ENCODE data around the gene SAC3D1. TPM values are rescaled to one million over a fixed set of nuclear protein-coding genes. Genes with fewer than 3 reads are reported as not detected.

Gene SAC3D1
- total and polyA plus RNA-seq, 2 of the 8 experiments (the other 6 are each of a cell fraction or from before 2014, with no cell fraction given): 19.4 to 25.8 TPM

DNA sequence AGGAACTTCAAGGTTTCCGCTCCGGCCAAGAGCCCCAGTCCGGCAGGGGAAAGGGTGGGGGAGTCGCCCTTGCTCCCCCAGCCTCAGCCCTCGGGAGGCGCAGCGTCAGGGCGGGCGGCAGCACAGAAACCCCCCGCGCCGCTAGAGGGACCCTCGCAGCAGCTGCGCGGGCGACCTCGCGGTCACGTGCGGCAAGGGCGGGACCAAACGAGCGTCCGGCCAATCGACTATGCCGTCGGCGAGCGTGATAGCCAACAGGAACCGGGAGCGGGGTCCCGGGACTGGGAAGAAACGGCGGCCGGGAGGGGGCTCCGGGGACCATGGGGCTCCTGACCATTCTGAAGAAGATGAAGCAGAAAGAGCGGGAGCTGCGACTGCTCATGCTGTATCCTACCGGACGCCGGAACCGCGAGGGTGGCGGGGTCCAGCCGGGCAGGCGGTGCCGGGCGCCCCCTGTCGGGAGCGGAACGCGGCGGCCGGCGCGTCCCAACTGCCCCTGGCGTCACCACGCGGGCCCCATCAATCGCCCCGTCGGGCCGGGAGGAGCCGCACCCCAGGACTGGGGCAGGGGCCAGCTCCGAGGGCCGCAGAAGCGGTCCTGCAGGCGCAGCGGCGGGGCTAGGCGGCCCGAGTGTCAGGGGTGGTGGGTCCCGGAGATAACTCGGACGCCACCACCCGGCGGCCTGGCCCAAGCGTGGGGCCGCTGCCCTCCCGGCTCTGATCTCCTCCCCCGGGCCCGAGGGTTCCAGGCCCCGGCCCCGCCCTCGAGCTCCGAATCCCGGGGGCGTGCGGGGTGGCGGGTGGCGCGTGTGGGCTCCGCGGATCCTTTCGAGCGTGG, 26.9 kb upstream of the SAC3D1 start, which contains the start of gene ARL2 (continued):
- TF ChIP-seq SRF (IDR thresholded peaks at IDR 0.05; ENCODE audit: low read depth, low read length) (no peak), POU5F1 (IDR thresholded peaks at IDR 0.05; ENCODE audit: low read depth, low read length) (no peak), EGR1 (IDR thresholded peaks at IDR 0.05; ENCODE audit: borderline replicate concordance, low read depth, low read length) (no peak), EZH2 (IDR thresholded peaks at IDR 0.05; ENCODE audit: low read depth, low read length, severe bottlenecking) (no peak), TAF7 (optimal IDR thresholded peaks at IDR 0.05; ENCODE audit: borderline replicate concordance, low read depth, low read length) (no peak), CBX5 (IDR thresholded peaks at IDR 0.05; ENCODE audit: low read depth, low read length) (no peak), SP4 (IDR thresholded peaks at IDR 0.05; ENCODE audit: low read length) (0 out of 2 replicates have a peak, but pooled peaks have one; percentile 76), SIX5 (IDR thresholded peaks at IDR 0.05; ENCODE audit: low read depth, low read length) (no peak), BRCA1 (IDR thresholded peaks at IDR 0.05; ENCODE audit: low read depth, low read length) (no peak), CHD1 (IDR thresholded peaks at IDR 0.05; ENCODE audit: low read depth, low read length) (no peak), SP2 (IDR thresholded peaks at IDR 0.05; ENCODE audit: low read length) (peak; percentile 32; the same call in 1 of the 2 replicates), SIN3A (conservative IDR thresholded peaks at IDR 0.05 in 1 of 2, IDR thresholded peaks at IDR 0.05 in 1 of 2; ENCODE audit: low read depth in 1 of 2, low read length in 2 of 2) (peak in 1 of 2 experiments; percentile 36; a peak in 2 of 4 replicates), TAF1 (IDR thresholded peaks at IDR 0.05; ENCODE audit: low read depth, low read length) (peak; percentile 69; the same call in 1 of the 2 replicates), PHF8 (conservative IDR thresholded peaks at IDR 0.05; ENCODE audit: low read depth, low read length) (peak; percentile 75), JUND (IDR thresholded peaks at IDR 0.05; ENCODE audit: low read length) (no peak), RAD21 (IDR thresholded peaks at IDR 0.05 in 1 of 2, conservative IDR thresholded peaks at IDR 0.05 in 1 of 2; ENCODE audit: low read depth in 2 of 2, low read length in 2 of 2) (peak; percentile 6 to 42; a peak in 3 of 4 replicates)
- TF ChIP-seq, protein P1, sequence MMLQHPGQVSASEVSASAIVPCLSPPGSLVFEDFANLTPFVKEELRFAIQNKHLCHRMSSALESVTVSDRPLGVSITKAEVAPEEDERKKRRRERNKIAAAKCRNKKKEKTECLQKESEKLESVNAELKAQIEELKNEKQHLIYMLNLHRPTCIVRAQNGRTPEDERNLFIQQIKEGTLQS (IDR thresholded peaks at IDR 0.05; ENCODE audit: insufficient read depth, low read depth, low read length): peak; percentile 95
- TF ChIP-seq, protein P2, sequence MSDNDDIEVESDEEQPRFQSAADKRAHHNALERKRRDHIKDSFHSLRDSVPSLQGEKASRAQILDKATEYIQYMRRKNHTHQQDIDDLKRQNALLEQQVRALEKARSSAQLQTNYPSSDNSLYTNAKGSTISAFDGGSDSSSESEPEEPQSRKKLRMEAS (IDR thresholded peaks at IDR 0.05): peak; percentile 66; the same call in 1 of the 2 replicates
- TF ChIP-seq, protein P3, sequence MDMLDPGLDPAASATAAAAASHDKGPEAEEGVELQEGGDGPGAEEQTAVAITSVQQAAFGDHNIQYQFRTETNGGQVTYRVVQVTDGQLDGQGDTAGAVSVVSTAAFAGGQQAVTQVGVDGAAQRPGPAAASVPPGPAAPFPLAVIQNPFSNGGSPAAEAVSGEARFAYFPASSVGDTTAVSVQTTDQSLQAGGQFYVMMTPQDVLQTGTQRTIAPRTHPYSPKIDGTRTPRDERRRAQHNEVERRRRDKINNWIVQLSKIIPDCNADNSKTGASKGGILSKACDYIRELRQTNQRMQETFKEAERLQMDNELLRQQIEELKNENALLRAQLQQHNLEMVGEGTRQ (IDR thresholded peaks at IDR 0.05; ENCODE audit: low read length): peak; percentile 93
- TF ChIP-seq, protein P4, sequence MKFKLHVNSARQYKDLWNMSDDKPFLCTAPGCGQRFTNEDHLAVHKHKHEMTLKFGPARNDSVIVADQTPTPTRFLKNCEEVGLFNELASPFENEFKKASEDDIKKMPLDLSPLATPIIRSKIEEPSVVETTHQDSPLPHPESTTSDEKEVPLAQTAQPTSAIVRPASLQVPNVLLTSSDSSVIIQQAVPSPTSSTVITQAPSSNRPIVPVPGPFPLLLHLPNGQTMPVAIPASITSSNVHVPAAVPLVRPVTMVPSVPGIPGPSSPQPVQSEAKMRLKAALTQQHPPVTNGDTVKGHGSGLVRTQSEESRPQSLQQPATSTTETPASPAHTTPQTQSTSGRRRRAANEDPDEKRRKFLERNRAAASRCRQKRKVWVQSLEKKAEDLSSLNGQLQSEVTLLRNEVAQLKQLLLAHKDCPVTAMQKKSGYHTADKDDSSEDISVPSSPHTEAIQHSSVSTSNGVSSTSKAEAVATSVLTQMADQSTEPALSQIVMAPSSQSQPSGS (IDR thresholded peaks at IDR 0.05; ENCODE audit: low read length): no peak
